ENCODE measurements around the gene NME1.

DNA sequence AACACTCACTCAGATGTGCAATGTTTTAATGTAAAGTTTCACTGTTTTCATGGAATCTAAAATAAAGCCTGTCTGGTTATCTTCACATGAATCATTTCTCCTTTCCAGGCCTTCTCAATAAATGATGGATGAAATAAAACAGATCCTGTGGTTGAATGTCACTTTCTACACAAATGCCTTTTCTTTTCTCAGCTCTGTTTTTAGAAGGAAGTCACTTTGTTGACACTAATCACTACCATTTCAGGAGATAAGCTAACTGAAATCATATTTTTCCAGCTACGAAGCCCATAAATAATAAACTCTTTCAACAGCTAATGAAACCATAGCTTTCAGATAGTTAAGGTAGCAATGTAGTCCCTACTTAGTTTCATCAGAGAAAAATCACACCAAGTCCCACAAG is 30.8 kb downstream of the NME1 start:
- no peak for TF ChIP-seq EZH2phosphoT487 (IDR thresholded peaks at IDR 0.05; ENCODE audit: insufficient read depth, low read depth)
- no peak for TF ChIP-seq EZH2 (IDR thresholded peaks at IDR 0.05; ENCODE audit: insufficient read depth, poor library complexity, severe bottlenecking)

Measured in GM23248 (cell line).